Embryonic facial prominence (tissue), 1 donor: Measurements from ENCODE around the gene MPPED1.

ENCODE experiments used
- DNase-seq: peaks from one replicate; pipeline ENCODE4 v3.0.0-alpha.2; 2016; ENCODE audit errors: extremely low spot score

The MPPED1 gene

DNA sequence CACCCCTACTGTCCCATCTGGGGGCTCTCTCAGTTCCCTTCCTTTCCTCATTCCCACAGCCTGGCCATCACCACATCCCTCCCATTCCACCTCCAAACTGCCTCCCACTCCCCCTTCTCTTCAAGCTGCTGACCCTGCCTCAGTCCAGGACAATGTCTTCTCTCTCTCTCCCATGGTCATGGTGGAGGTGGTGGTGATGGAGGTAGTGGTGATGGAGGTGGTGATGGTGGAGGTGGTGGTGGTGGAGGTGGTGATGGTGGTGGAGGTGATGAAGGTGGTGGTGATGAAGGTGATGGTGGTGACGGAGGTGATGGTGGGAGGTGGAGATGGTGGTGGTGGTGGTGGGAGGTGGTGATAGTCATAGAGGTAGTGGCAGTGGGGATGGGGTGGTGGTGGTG lies 87.0 kb downstream of the MPPED1 start:
- DNase-seq = no peak

DNA sequence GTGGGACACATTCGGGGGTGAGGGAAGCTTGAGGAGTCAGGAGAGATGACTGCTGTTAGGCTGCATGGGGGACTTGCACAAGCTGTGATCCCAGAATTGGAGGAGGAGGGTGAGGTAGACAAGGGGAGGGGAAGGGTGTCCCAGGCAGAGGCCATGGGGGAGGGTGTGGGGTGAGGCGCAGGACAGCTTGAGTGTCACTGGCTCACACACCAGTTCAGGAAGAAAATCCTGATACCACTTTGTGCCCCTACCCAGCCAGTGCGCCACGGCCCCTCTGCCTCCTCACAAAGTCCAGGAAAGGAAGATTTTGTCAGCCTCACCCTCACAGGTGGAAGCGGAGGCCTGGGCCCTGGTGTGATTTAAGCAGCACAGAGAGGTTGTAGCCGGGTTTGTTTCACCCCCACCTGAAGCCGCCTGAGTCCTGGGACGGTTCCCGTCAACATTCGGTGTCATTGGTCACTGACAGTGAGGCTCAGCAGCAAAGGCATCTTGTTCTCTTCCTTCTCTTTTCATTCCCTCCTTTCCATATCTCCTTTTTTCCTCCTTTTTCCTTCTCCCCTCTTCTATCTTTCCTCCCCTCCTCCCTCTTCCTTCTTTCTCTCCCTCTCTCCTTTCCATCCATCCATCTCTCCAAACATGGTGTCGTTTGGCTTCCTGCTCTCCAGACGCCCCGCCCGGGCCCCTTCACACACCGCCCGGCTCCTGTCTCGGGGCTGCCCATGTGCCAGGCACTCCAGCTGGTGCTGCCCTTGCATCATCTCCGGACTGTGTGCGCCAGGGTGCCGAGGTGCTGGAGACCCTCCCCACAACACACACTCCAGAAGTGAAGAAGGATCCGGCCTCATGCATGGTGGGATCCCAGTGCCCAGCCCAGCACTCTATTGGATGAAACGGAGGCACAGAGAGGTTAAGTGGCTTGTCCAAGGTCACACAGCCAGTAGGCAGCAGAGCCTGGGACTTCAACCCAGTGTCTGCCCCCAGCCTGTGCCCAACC lies 89.3 kb downstream of the MPPED1 start:
- no peak for DNase-seq

DNA sequence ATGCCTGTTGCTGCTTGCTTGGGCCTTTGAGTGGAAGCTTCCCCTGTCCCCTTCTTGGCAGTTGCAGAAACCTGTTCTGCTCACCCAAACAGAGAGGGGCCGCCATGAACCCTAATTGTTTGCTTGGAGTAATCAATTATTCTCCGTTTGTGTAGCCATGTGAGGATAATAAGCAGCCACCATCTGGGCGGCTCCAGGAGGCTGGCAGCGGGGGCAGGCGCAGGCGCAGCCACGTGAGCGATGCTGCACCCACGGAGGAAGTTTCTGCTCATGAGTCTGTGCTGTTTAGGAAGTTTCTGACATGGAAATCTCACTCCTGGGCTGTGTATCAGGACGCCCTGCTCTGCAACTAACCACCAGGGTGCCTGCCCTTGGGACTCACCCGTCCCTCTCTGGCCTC lies 90.1 kb downstream of the MPPED1 start:
- no peak for DNase-seq

DNA sequence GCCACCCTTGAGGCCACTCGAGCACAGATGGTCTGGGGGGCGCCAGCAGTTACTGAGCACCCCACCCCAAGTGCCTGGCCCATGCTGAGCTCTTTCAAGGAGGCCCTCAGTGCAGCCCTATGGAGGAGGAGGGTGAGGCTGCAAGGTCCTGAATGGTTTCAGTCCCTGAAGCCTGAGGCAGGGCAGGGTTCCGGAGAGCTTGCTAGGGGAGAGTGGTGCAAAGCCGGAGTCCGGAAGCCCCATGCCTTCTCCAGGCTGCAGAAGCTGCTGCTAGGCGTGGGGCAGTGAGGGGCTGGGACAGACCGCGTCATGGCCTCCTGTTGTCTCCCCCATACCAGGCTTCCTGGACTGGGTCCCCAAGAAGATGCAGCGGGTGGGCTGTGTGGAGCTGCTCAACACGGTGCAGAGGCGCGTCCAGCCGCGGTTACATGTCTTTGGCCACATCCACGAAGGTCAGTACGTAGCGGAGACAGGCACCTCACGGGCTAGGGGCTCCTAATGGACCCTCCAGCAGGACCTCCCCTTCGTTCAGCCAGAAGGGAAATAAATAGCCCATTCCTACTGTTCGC lies 90.6 kb downstream of the MPPED1 start:
- no peak for DNase-seq

DNA sequence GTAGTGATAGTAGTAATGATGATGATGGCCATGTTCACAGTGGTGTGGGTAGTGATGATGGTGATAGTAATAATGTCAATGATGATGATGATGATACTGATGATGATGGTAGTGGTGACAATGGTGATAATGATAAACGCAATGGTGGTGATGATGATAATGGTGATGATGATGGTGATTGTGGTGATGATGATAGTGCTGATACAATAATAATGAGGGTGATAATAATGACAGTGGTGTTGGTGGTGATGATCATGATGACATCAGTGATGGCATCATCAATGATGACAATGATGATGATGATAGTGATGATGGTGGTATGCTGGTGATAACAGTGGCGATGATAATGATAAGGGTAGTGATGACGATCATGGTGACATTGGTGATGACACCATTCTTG lies 92.3 kb downstream of the MPPED1 start:
- no peak for DNase-seq

DNA sequence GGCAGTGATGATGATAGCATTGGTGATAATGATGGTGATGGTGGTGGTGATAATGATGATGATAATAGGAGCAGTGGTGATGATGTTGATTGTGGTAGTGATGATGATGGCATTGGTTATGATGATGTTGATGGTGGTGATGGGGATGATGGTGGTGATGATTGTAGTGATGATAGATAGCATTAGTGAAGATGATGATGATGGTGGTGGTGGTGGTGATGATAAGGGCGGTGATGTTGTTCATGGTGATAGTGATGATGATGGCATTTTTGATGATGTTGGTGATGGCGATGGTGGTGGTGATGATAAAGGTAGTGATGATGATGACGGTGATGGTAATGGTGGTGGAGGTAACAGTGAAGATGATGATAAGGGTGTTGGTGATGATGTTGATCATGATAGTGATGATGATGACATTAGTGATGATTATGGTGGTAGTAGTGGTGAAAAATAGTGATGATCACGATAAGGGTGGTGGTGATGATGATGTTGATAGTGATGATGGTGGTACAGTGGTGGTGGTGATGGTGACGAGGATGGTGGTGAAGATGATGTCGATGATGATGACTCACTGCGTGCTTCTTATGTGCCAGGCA lies 93.0 kb downstream of the MPPED1 start:
- DNase-seq = no peak

DNA sequence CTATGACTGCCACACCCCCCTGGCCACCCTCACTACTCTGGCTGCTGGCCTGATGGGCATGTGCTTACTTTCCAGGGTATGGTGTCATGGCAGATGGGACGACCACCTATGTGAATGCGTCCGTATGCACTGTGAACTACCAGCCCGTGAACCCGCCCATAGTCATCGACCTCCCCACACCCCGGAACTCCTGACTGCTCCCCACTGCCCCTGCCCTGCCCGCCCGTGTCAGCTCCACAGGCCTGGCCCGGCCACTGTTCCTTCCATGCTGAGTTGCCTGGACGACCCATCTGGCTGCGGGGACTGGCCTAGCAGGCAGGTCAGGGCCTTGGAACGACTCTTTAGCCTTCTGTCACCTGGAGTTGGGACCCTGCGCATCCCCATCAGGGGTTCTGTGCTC lies 93.6 kb downstream of the MPPED1 start:
- DNase-seq = no peak

DNA sequence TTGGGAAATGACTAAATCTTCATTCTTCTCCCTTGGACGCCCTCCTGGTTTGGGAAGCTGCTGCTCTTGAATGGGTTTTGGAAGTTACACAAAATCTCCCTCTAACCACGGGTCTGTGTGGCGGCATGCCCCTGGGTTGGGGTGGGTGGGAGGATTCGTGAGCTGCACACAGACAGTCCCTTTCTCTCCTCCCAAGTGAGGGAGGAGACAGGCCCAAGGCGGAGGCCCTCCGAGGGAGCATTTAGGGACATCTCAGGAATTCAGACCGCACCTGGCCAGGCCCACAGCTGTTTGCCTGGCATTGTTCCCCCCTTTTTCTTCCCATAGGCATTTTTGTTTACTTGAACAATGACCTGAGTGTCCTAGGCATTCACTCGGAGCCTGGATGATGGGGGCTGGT lies 94.1 kb downstream of the MPPED1 start:
- DNase-seq = no peak

DNA sequence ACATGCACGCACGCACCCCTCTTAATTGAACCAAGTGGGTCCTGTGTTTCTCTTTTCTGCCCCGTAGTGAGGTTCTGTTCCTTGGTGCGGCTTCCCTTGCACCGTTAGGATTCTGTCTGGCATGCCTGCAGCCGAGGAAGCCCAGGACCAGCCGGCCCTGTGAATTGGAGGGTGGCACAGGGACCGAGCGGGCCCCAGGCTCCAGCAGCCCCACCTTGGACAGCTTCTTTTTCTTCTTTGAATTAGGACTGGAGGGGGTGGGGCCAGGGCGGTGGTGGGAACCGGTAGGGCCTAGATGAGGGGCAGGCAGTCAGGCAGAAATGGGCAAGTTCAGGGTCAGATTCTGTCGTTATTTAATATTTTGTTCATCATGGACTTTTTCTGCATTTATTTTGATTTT lies 94.7 kb downstream of the MPPED1 start:
- no peak for DNase-seq

DNA sequence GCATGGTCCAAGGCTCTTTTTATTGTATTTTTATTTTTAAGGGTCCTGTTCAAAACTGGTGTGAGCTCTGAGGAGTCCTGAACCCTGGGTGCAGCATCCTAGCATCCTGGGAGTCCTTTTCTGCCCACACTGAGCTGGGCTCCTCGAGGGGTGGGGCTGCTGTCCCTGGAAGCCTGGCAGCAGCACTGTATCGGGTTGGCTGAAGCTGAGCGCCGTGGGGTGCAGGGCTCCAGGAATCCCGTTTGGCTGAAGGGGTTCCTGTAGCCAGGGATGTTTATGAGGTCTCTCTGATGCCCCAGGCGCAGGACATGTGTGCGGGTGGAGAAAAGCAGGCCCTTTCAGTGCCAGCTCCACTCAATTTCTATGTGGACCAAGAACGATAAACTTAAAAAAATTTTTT lies 95.4 kb downstream of the MPPED1 start:
- DNase-seq = no peak

DNA sequence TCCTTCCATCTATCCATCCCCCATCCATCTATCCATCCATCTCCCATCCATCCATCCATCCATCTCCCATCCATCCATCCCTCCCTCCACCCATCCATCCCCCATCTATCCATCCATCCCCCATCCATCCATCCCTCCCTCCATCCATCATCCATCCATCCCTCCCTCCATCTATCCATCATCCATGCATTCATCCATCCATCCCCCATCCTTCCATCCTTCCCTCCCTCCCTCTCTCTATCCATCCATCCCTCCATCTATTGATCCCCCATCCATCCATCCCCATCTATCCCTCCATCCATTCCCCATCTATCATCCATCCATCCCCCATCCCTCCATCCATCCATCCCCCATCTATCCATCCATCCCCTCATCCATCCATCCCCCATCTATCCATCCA lies 96.7 kb downstream of the MPPED1 start:
- DNase-seq = no peak

DNA sequence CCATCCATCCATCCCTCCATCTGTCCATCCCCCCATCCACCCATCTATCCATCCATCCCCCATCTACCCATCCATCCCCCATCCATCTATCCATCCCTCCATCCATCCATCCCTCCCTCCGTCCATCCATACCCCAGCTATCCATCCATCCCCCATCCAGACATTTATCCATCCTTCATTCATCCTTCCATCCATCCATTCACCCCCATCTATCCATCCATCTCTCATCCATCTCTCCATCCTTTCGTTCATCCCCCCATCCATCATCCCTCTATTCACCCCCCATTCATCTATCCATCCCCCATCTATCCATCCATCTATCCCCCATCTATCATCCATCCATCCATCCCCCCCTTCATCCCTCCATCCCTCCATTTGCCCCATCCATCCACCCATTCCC lies 97.5 kb downstream of the MPPED1 start:
- DNase-seq = no peak

DNA sequence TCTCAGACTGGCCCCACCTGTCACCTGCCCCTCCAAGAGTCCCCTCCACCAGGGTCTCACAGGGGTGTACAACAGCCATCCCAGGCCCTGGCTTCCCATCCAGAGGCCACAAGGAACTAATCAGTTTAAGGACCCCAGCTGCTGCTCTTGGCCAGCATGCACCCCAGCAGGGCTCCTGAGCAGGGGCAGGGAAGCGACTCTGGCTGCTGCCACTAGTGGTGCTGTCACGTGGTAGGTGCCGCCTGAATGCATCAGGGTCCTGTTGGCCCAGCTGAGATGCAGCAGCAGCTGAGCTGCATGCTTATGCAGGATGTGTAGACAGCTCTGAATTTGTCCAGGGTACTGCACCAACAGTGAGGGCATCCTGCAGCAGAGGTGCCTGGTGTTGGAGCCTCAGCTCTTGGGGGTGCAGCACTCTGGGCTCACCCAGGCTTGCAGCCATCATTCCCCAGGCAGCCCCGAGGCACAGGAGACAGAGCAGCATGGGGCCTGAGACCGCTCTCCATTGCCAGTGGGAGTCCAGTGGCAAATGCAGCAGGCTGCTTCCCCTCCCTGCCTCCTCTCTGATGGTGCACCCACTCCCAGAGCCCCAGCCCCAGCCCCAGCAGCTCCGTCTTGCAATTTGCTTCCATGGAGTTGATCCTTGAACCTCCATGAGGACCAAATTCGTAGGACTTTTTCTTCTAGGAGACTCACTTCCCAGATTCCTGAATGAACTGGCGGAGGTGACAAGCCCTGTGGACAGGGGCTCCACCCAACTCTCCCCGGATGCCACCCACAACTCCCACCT lies 98.7 kb downstream of the MPPED1 start:
- DNase-seq = no peak

DNA sequence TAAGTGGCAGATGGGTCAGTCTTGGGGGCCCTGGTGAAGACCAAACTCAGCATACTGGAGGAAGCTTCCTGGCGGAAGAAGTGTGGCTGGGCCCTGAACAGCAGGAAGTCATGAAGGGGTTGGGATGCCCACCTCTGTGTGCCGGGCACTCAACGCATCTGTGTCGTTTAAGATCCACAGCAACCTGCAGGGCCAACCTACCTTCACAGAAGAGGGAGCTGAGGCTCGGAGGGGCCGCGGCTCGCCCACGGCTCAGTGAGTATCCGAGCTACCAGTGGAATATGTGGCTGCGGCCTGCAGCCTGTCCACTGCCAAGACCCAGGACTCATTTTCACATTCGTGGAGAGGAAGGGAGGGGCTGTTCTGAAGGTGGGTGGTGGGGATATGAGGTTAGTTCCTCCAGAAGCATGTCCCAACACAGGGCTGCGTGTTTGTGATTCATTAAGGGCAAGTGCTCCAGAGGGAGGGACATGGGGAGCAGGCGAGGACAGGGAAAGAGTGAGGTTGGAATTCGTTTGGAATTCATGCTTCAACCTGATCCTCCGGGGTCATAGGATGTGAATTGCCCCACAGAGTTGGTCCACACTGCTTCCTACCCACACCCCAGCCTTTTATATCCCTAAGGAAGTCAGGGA lies 99.6 kb downstream of the MPPED1 start:
- DNase-seq = no peak

DNA sequence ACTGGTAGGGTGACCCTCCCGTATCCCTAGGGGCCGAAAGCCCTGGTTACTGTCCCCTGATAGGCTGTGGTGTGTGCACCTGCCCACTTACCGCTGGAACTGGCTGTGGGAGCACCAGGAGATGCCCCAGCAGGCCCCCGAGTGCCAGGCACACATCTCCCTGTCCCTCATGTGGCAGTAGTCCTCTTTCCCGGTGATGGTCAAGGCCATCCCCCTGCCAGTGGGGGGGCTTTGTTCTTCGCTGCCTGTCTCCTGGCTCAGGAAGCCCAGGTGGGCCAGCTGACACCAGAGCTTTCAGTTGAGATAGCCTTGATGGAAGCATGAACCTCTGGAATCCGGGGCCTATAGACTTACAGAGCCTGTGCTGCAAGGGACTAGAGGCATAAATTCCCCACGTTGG lies 100.5 kb downstream of the MPPED1 start:
- DNase-seq = no peak

DNA sequence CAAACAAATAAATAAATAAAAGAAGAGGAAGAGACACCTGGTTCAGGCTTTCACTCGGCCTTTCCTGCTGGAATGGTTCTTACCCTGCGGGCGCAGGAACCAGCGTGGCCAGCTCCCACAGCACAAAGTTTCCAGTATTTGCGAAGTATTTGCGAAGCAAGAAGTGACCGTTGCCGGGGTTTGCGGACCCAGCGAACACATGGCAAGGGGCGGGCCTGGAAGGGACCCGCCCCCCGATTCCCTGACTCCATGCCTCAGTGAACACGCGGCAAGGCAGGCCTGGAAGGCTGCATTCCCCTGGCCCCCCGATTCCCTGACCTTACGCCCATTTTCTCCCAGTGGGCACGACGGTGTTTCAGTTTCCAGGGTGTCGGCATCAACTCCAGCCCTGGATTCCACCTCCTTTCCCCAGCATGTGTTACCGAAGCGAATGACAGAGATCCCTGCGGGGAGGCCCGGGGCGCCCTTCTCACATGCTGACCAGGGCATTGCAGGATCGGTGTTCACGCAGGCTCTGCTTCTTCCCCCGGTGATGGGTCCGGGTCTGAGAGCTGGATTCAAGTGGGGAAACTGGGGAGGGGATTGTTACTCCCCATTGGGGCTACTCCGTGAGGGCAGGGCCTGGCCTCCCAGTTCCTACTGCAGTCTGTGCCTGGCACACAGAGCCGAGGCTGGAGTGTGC lies 102.8 kb downstream of the MPPED1 start:
- DNase-seq = no peak

DNA sequence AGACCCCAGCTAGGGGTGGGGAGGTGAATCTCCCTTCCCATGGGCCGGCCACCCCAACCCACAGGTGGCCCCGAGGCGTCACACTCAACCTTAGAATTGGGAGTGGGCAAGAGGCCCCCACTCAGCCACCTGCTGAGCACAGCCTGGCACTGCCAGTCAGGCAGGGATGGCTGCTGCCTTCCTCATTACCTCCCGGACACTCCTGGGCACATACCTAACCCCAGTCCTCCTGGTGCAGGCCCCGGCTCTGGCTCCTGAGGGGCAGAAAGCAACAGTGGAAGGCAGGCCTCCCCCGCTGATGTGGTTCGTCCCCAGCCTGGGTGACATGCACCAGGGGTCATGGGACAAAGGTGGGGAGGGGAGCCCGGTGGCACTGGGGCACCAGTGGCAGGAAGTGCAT lies 103.6 kb downstream of the MPPED1 start:
- DNase-seq = no peak

DNA sequence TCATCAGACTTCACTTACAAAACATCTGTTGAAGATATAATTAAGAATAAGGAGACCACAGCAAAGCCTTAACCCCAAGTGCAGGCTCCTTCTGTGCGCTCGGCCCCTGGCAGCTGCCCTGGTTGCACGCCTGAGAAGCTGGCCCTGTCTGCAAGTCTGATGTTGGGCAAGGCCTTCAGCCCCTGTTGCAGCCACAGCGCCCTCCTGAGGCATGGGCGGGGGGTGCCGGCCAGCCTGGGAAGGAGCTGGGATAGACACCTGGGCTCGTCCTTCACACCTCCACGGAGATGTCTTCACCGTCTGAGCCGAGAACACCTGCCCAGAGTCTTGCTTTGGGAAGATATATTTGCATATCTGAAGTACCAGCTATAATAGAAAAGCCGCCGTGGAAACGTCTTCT lies 104.1 kb downstream of the MPPED1 start:
- DNase-seq = no peak

DNA sequence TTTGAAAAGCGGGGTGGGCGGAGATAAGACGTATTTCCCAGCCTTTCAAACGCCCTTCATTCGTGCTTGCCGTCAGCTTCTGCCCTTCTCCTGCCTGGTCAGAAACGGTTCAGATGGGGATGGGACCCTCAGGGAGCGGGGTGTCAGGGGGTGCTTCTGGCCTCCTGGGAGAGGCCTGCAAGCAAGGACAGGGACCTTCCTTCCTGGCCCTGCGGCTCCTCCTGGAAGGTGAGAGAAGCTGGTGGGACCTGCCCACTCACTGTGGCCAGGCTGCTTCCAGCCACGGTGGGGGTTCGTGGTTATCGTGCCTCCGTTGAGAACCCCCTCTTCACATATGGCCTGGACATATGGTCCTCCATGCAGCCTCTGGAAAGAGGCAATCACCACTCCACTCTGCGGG lies 104.6 kb downstream of the MPPED1 start:
- no peak for DNase-seq

DNA sequence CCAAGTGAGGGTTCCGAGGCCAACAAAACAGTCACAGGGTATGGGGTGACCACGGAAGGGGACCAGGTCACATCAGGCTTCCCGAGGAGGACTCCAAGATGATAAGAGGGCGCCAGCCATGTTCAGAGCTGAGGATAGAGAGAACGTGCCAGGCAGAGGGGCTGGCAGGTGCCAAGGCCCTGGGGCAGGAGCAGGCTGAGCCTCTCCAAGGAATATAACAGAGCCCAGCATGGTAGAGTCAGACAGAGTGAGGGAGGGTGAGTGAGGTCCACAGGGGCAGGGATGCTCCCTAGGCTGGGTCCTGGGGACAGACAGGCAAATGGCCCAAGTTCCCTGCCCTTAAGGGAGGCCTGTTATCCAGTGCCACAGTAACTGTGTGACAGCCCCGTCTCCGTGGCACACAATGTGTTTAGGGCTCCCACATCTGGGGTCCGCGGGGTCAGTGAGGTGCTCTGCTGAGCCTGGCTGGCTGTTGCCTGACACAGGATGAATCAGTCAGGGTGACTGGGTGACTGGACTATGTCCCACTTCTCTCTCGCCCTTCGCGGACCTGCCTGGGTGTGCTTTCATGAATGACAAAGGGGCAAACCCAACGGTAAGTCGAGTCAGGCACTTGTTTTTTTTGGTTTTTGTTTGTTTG lies 105.3 kb downstream of the MPPED1 start:
- DNase-seq = no peak

DNA sequence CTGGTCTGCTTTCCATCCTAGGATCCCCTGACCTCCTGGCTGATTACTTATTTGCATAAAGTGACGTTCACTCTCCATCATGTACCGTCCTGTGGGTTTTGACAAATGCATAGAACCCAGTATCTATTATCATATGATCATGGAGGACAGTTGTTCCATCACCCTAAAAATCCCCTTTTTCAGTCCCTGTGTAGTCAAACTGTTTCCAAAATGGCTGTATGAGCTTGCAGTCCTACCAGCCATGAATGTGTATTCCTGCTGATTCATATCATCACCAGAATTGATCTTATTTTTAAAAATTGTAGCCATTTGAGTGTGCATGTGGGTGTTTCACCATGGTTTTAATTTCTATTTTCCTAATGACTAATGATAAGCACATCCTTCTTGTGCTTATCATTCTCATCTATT lies 108.8 kb downstream of the MPPED1 start:
- DNase-seq = no peak
